OCI-M2 (cell line): ENCODE measurements around the gene KHDRBS2.

Source experiments
- DNase-seq: peaks from one replicate; lab custom pipeline; 2025; ENCODE audit not compliant: unreplicated experiment; lab: John Stamatoyannopoulos, UW

The KHDRBS2 gene

GRCh38 chr6:62192593-62192992 lies 93.4 kb downstream of the KHDRBS2 start:
- no peak for DNase-seq

GRCh38 chr6:62175195-62175594 lies 110.8 kb downstream of the KHDRBS2 start:
- no peak for DNase-seq

GRCh38 chr6:62174548-62174947 lies 111.5 kb downstream of the KHDRBS2 start:
- no peak for DNase-seq

- no peak for DNase-seq
These were observed 118.3 kb downstream of the KHDRBS2 start for GRCh38 chr6:62167736-62168135.

GRCh38 chr6:62162858-62163257 lies 123.2 kb downstream of the KHDRBS2 start:
- DNase-seq: no peak

GRCh38 chr6:62152796-62153195 lies 133.2 kb downstream of the KHDRBS2 start:
- DNase-seq: no peak

- no peak for DNase-seq
These were observed 135.9 kb downstream of the KHDRBS2 start for GRCh38 chr6:62150048-62150663.

GRCh38 chr6:62146954-62147853 lies 138.8 kb downstream of the KHDRBS2 start:
- DNase-seq: no peak

GRCh38 chr6:62129127-62129526 lies 156.9 kb downstream of the KHDRBS2 start:
- DNase-seq: no peak

GRCh38 chr6:62119401-62119800 lies 166.6 kb downstream of the KHDRBS2 start:
- DNase-seq: no peak

GRCh38 chr6:62103186-62103859 lies 182.7 kb downstream of the KHDRBS2 start:
- no peak for DNase-seq

- no peak for DNase-seq
These were observed 183.6 kb downstream of the KHDRBS2 start for GRCh38 chr6:62102387-62102786.

- no peak for DNase-seq
These were observed 195.4 kb downstream of the KHDRBS2 start for GRCh38 chr6:62090442-62091229.

- DNase-seq: no peak
These were observed 196.2 kb downstream of the KHDRBS2 start for GRCh38 chr6:62089781-62090180.

GRCh38 chr6:62086047-62086446 lies 200.0 kb downstream of the KHDRBS2 start:
- DNase-seq: no peak

GRCh38 chr6:62075869-62076268 lies 210.2 kb downstream of the KHDRBS2 start:
- no peak for DNase-seq

GRCh38 chr6:62059901-62060300 lies 226.1 kb downstream of the KHDRBS2 start:
- no peak for DNase-seq

GRCh38 chr6:62057300-62057699 lies 228.7 kb downstream of the KHDRBS2 start:
- no peak for DNase-seq

- no peak for DNase-seq
These were observed 240.5 kb downstream of the KHDRBS2 start for GRCh38 chr6:62045502-62045901.

- no peak for DNase-seq
These were observed 242.9 kb downstream of the KHDRBS2 start for GRCh38 chr6:62043084-62043483.

- no peak for DNase-seq
These were observed 243.6 kb downstream of the KHDRBS2 start for GRCh38 chr6:62042429-62042828.
